Brain microvascular endothelial cell (primary cell): ENCODE results near the gene MRPL55.

Source experiments
- DNase-seq: peaks from one replicate; pipeline ENCODE4 v3.0.0-alpha.2; 2020
- H3K27ac ChIP-seq: fragments of 250-450 bp; sonication (Bioruptor Pico); 2 replicates; pipeline ENCODE4 v1.5.1; 2020; ENCODE audit warnings: mild to moderate bottlenecking, moderate library complexity
- H3K27me3 ChIP-seq: fragments of 250-450 bp; sonication (Bioruptor Pico); replicated peaks from 2 replicates; pipeline ENCODE4 v1.5.1; 2020; ENCODE audit warnings: mild to moderate bottlenecking
- H3K36me3 ChIP-seq: fragments of 250-450 bp; sonication (Bioruptor Pico); replicated peaks from 2 replicates; pipeline ENCODE4 v1.5.1; 2020; ENCODE audit warnings: mild to moderate bottlenecking
- H3K4me3 ChIP-seq: 2 replicates; pipeline ENCODE4 v1.5.1; 2011; ENCODE audit warnings: low read depth, mild to moderate bottlenecking, control low read depth, low read length, moderate library complexity
- CTCF ChIP-seq: IDR thresholded peaks from 2 replicates; pipeline ENCODE4 v1.5.1; 2011; ENCODE audit warnings: low read depth, mild to moderate bottlenecking, moderate library complexity, low read length, control low read depth, inconsistent platforms; ENCODE audit errors: missing control alignments
- in situ Hi-C: cut with HindIII; loops from 2 replicates; pipeline ENCODE4 v1.10.0; 2017; ENCODE audit warnings: low sequenced_read_pairs, low pct_ligation_motif_present

Gene MRPL55

GRCh38 chr1:228093050-228093906 lies 15.8 kb downstream of the MRPL55 start:
- no peak for TF ChIP-seq CTCF
- no peak overlapping the region for H3K27ac ChIP-seq
- peaks cover 32% of the 10 kb centered on the region for H3K36me3 ChIP-seq
- no peak overlapping the region for H3K4me3 ChIP-seq
- no peak for DNase-seq
- in situ Hi-C loops = no loop called here
- no peaks in the 10 kb centered on the region for H3K27me3 ChIP-seq

GRCh38 chr1:228092342-228093049 lies 16.6 kb downstream of the MRPL55 start:
- no peaks in the 10 kb centered on the region for H3K27me3 ChIP-seq
- in situ Hi-C loops = no loop called here
- TF ChIP-seq CTCF = no peak
- H3K27ac ChIP-seq = no peak overlapping the region
- no peak for DNase-seq
- no peak overlapping the region for H3K4me3 ChIP-seq
- peaks cover 24% of the 10 kb centered on the region for H3K36me3 ChIP-seq

GRCh38 chr1:228091084-228091483 lies 18.0 kb downstream of the MRPL55 start:
- Histone ChIP-seq H3K27ac (no peak overlapping the region), H3K27me3 (no peaks in the 10 kb centered on the region), H3K36me3 (peaks cover 19% of the 10 kb centered on the region), H3K4me3 (no peak overlapping the region)
- in situ Hi-C loops = no loop called here
- DNase-seq = no peak
- TF ChIP-seq CTCF = no peak

GRCh38 chr1:228090613-228091081 lies 18.5 kb downstream of the MRPL55 start:
- DNase-seq = no peak
- TF ChIP-seq CTCF = no peak
- in situ Hi-C loops = no loop called here
- Histone ChIP-seq H3K4me3 (no peak overlapping the region), H3K27me3 (no peaks in the 10 kb centered on the region), H3K27ac (no peak overlapping the region), H3K36me3 (peaks cover 19% of the 10 kb centered on the region)

- no peak for DNase-seq
- no peaks in the 10 kb centered on the region for H3K27me3 ChIP-seq
- H3K27ac ChIP-seq = no peak overlapping the region
- no peak overlapping the region for H3K4me3 ChIP-seq
- in situ Hi-C loops = no loop called here
- H3K36me3 ChIP-seq = peaks cover 19% of the 10 kb centered on the region
- TF ChIP-seq CTCF = no peak
Measured at GRCh38 chr1:228089519-228090380, 19.3 kb downstream of the MRPL55 start.
